ENCODE results near the gene ZDHHC14. TPM values are rescaled to one million over a fixed set of nuclear protein-coding genes. Genes with fewer than 3 reads are reported as not detected.

ZDHHC14 gene
- total RNA-seq, 1 experiment from 2014 or later: 17.3 TPM

GRCh38 chr6:157555455-157556143 lies 174.6 kb downstream of the ZDHHC14 start:
- TF ChIP-seq CTCF (IDR thresholded peaks at IDR 0.05; ENCODE audit: unreplicated experiment): no peak
- Mint-ChIP-seq H3K9me3 (ENCODE audit: low read depth, unreplicated experiment) (no peaks in the 10 kb centered on the region), H3K4me3 (ENCODE audit: low read depth, unreplicated experiment) (no peak overlapping the region), H3K36me3 (ENCODE audit: insufficient read depth, unreplicated experiment) (no peaks in the 10 kb centered on the region), H3K27me3 (ENCODE audit: unreplicated experiment) (no peaks in the 10 kb centered on the region), H3K27ac (ENCODE audit: unreplicated experiment) (no peak overlapping the region), H3K4me1 (ENCODE audit: low read depth, unreplicated experiment) (peaks cover 26% of the 10 kb centered on the region)
- no peak for DNase-seq
- intact Hi-C loops (cut with micrococcal nuclease; ENCODE audit: unreplicated experiment): no loop called here
- CTCF ChIA-PET: no interaction called here
- BruUV-seq (replicated peaks): no TSS peak

- no peaks in the 10 kb centered on the region for H3K27me3 Mint-ChIP-seq (ENCODE audit: unreplicated experiment)
- H3K27ac Mint-ChIP-seq (ENCODE audit: unreplicated experiment): no peak overlapping the region
- no peak for DNase-seq
- no peak for TF ChIP-seq CTCF (IDR thresholded peaks at IDR 0.05; ENCODE audit: unreplicated experiment)
- peaks cover 20% of the 10 kb centered on the region for H3K4me1 Mint-ChIP-seq (ENCODE audit: low read depth, unreplicated experiment)
- intact Hi-C loops (cut with micrococcal nuclease; ENCODE audit: unreplicated experiment): no loop called here
- no TSS peak for BruUV-seq (replicated peaks)
- H3K4me3 Mint-ChIP-seq (ENCODE audit: low read depth, unreplicated experiment): no peak overlapping the region
- CTCF ChIA-PET: no interaction called here
- no peaks in the 10 kb centered on the region for H3K36me3 Mint-ChIP-seq (ENCODE audit: insufficient read depth, unreplicated experiment)
- H3K9me3 Mint-ChIP-seq (ENCODE audit: low read depth, unreplicated experiment): no peaks in the 10 kb centered on the region
Measured at GRCh38 chr6:157556144-157556645, 175.2 kb downstream of the ZDHHC14 start.

GRCh38 chr6:157556671-157557430 lies 175.9 kb downstream of the ZDHHC14 start:
- H3K27ac Mint-ChIP-seq (ENCODE audit: unreplicated experiment): no peak overlapping the region
- CTCF ChIA-PET: no interaction called here

GRCh38 chr6:157557559-157557958 lies 176.6 kb downstream of the ZDHHC14 start:
- Mint-ChIP-seq H3K36me3 (ENCODE audit: insufficient read depth, unreplicated experiment) (no peaks in the 10 kb centered on the region), H3K9me3 (ENCODE audit: low read depth, unreplicated experiment) (no peaks in the 10 kb centered on the region), H3K27ac (ENCODE audit: unreplicated experiment) (no peak overlapping the region), H3K4me1 (ENCODE audit: low read depth, unreplicated experiment) (peaks cover 6% of the 10 kb centered on the region), H3K4me3 (ENCODE audit: low read depth, unreplicated experiment) (no peak overlapping the region), H3K27me3 (ENCODE audit: unreplicated experiment) (no peaks in the 10 kb centered on the region)
- BruUV-seq (replicated peaks): no TSS peak
- CTCF ChIA-PET: no interaction called here
- intact Hi-C loops (cut with micrococcal nuclease; ENCODE audit: unreplicated experiment): no loop called here
- no peak for TF ChIP-seq CTCF (IDR thresholded peaks at IDR 0.05; ENCODE audit: unreplicated experiment)
- no peak for DNase-seq

More at GRCh38 chr6:157556671-157557430, 175.9 kb downstream of the ZDHHC14 start:
- Mint-ChIP-seq H3K9me3 (ENCODE audit: low read depth, unreplicated experiment) (no peaks in the 10 kb centered on the region), H3K36me3 (ENCODE audit: insufficient read depth, unreplicated experiment) (no peaks in the 10 kb centered on the region), H3K4me3 (ENCODE audit: low read depth, unreplicated experiment) (no peak overlapping the region), H3K4me1 (ENCODE audit: low read depth, unreplicated experiment) (peaks cover 13% of the 10 kb centered on the region), H3K27me3 (ENCODE audit: unreplicated experiment) (no peaks in the 10 kb centered on the region)
- no TSS peak for BruUV-seq (replicated peaks)
- no peak for DNase-seq
- intact Hi-C loops (cut with micrococcal nuclease; ENCODE audit: unreplicated experiment): no loop called here
- TF ChIP-seq CTCF (IDR thresholded peaks at IDR 0.05; ENCODE audit: unreplicated experiment): no peak

Measured in Calu3 (cell line).